ENCODE data around the gene EXOC3L4. TPM values are rescaled to one million over a fixed set of nuclear protein-coding genes. Genes with fewer than 3 reads are reported as not detected.

Gene EXOC3L4
- total and polyA plus RNA-seq, 9 of the 15 experiments (the other 6 are each of a cell fraction or from before 2014, with no cell fraction given), result 0.10 to 6.7 (median 0.98) TPM; not detected in 1

GRCh38 chr14:103057028-103057371 lies 37.5 kb upstream of the EXOC3L4 start:
- under 1% methylated on average over 23 of the region's 53 CpGs for WGBS (ENCODE audit: insufficient coverage, low coverage, missing lambda C conversion rate)
- CTCF ChIA-PET (ENCODE audit: low intra/inter-chr PET ratio), result no interaction called here
- peak overlapping the region; percentile 78; the same call in 1 of the 2 replicates for H3K4me2 ChIP-seq (ENCODE audit: insufficient read depth, low read length)
- in situ Hi-C loops (cut with MboI), result no loop called here
- POLR2A ChIA-PET, result no interaction called here
- peak overlapping the region; percentile 46 to 97; a peak in 3 of 4 replicates for H3K9ac ChIP-seq (ENCODE audit: insufficient read depth in 1 of 2, low read depth in 2 of 2, low read length in 2 of 2)
- peak; percentile 50 for ATAC-seq
- DNase-seq (ENCODE audit: extremely low read depth in 1 of 4, low spot score in 3 of 4), result peak in 2 of 4 experiments; percentile 22 to 27
- H3K36me3 ChIP-seq (ENCODE audit: control insufficient read depth, insufficient read depth, low read length), result no peaks in the 10 kb centered on the region
- H2AFZ ChIP-seq (ENCODE audit: low read depth, low read length), result peak overlapping the region; percentile 59; the same call in 1 of the 2 replicates
- peaks cover 14 to 26% of the 10 kb centered on the region in 2 experiments; a peak in 4 of 5 replicates for H3K4me1 ChIP-seq (replicated peaks in 1 of 2; ENCODE audit: control insufficient read depth in 2 of 2, insufficient read depth in 2 of 2, low read length in 2 of 2)
- intact Hi-C loops (cut with micrococcal nuclease), result no loop called here
- no peaks in the 10 kb centered on the region for H4K20me1 ChIP-seq (replicated peaks; ENCODE audit: control insufficient read depth, insufficient read depth, low read length)
- no peaks in the 10 kb centered on the region for H3K9me1 ChIP-seq (ENCODE audit: control insufficient read depth, insufficient read depth, low read length)
- H3K4me3 ChIP-seq, result peak overlapping the region; percentile 55
- H3K79me2 ChIP-seq (ENCODE audit: control insufficient read depth, insufficient read depth, low read length), result peaks cover 28% of the 10 kb centered on the region
- H3K27ac ChIP-seq (ENCODE audit: extremely low read depth, low read depth, low read length), result peak overlapping the region; percentile 48; the same call in 1 of the 3 replicates
- BruUV-seq (replicated peaks), result no TSS peak
- FAIRE-seq, result no peak
- H3K27me3 ChIP-seq (ENCODE audit: control insufficient read depth in 2 of 2, insufficient read depth in 2 of 2, low read length in 2 of 2), result no peaks in the 10 kb centered on the region
- no peaks in the 10 kb centered on the region for H3K9me3 ChIP-seq (replicated peaks; ENCODE audit: control insufficient read depth, insufficient read depth, low read depth, low read length)
- TF ChIP-seq ZNF140 (CRISPR knock-in tag; IDR thresholded peaks at IDR 0.05), result no peak
- TF ChIP-seq EHMT2 (IDR thresholded peaks at IDR 0.05), result no peak
- no peak for TF ChIP-seq ZKSCAN1 (IDR thresholded peaks at IDR 0.05; ENCODE audit: low read depth, low read length)
- no peak for TF ChIP-seq PYGO2 (tag; IDR thresholded peaks at IDR 0.05)
- TF ChIP-seq HCFC1 (IDR thresholded peaks at IDR 0.05; ENCODE audit: low read depth, low read length), result no peak
- no peak for TF ChIP-seq CREM (IDR thresholded peaks at IDR 0.05; ENCODE audit: low read depth)
- TF ChIP-seq NELFE (IDR thresholded peaks at IDR 0.05; ENCODE audit: insufficient read depth, insufficient read length), result no peak
- TF ChIP-seq SMAD3 (CRISPR knock-in tag; conservative IDR thresholded peaks at IDR 0.05), result no peak
- no peak for TF ChIP-seq ZBTB7A (IDR thresholded peaks at IDR 0.05; ENCODE audit: borderline replicate concordance, control insufficient read depth, low read depth, low read length)
- TF ChIP-seq SMAD4 (CRISPR knock-in tag; conservative IDR thresholded peaks at IDR 0.05), result 0 out of 2 replicates have a peak, but pooled peaks have one; percentile 64
- no peak for TF ChIP-seq MEIS2 (IDR thresholded peaks at IDR 0.05; ENCODE audit: partially characterized antibody)
- no peak for TF ChIP-seq TCF3 (CRISPR knock-in tag; IDR thresholded peaks at IDR 0.05)
- TF ChIP-seq CHD4 (IDR thresholded peaks at IDR 0.05; ENCODE audit: insufficient read depth, insufficient replicate concordance, low read depth, low read length, poor library complexity, severe bottlenecking), result no peak
- no peak for TF ChIP-seq ZNF184 (CRISPR knock-in tag; IDR thresholded peaks at IDR 0.05)
- TF ChIP-seq GTF2A2 (tag; IDR thresholded peaks at IDR 0.05), result no peak
- TF ChIP-seq ZNF431 (CRISPR knock-in tag; IDR thresholded peaks at IDR 0.05), result no peak
- TF ChIP-seq AFF1 (IDR thresholded peaks at IDR 0.05; ENCODE audit: low read depth in 1 of 2, partially characterized antibody in 2 of 2), result no peak
- no peak for TF ChIP-seq ZNF644 (tag; IDR thresholded peaks at IDR 0.05; ENCODE audit: low read depth)
- TF ChIP-seq ZNF41 (CRISPR knock-in tag; conservative IDR thresholded peaks at IDR 0.05), result no peak
- TF ChIP-seq E2F5 (CRISPR knock-in tag; IDR thresholded peaks at IDR 0.05), result no peak
- TF ChIP-seq PHF8 (IDR thresholded peaks at IDR 0.05; ENCODE audit: borderline replicate concordance, low read length), result peak; percentile 48; the same call in 1 of the 2 replicates
